GM21529 (cell line): ENCODE measurements around the gene LCN9.
"Not testable (repeated sequence)": the region's sequence is repeated elsewhere in the genome, so short reads cannot be mapped to it uniquely, and the experiment has no call there.

Experiments
- ATAC-seq: cut with Tn5 transposase; IDR thresholded peaks from one replicate; pipeline ENCODE4 v1.9.1; 2021; ENCODE audit not compliant: unreplicated experiment

The LCN9 gene

DNA sequence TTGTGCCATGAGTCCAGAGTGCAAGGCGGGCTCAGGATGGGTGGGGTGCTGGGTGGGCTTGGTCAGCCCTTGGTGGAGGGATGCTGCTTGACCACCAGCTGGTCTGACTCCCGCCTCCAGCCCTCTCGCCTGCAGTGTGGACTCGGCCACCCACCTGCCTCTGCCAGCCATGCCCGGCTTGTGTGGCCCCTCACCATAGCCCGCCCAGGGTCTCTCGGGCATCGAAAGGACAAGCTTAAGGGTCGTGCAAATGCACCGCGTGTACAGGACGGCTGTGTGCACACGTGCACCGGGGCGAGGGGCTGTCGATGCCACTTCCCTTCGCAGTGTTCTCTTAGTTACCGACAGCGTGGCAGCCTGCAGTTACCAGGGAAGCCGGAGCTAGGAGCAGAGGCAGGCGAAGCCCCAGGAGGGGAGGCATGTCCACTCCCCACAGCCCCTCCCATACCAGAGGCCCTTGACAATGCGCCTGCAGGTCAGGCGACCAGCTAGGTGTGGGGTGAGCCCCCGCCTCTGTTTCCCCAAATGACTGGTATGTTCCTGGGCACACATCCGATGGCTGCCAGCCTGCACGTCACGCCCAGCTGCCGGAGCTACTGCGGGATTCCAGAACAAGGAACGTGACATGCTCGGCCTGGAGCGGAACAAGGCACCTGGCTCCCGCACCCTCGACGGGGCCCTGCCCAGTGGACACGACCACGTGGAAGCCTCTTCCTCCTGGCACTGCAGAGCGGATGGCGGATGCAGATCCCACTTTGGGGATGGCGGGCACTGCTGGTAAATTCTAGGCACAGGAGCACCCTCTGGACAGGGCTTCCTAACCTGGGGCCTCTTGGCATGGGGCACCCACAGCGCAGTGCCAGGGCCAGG lies 7.8 kb downstream of the LCN9 start:
- no peak for ATAC-seq

DNA sequence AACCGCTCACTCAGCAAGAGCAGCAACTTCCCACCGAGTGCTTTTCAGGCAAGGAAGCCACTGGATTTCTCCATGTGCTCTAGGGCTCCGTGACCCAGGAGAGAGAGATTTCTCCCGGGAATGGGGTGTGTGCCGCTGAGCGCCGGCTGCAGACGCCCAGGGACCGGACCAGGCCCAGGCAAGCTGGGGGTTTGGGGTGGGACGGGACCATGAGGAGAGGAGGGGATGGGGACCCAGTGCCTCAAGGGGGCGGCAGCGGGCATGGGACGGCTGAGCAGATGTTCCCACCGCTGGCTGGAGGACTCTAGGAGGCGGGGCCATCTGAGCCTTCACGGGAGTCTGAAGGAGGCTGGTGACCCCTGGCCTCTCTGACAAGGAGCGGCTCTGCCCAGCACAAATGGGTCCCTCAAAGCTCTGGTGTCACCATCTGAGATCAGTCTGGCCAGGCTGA lies 8.5 kb downstream of the LCN9 start:
- ATAC-seq: no peak

DNA sequence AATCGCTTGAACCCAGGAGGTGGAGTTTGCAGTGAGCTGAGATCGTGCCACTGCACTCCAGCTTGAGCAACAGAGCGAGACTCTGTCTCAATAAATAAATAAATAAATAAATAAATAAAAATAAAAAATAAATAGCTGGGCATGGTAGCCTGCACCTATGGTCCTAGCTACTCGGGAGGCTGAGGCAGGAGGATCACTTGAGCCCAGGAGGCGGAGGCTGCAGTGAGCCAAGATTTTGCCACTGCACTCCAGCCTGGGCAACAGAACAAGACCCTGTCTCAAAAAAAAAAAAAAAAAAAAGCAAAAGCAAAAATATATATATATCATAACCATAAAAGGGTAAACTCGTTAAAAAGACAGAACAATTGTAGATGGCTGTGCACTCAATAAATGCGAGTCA lies 9.7 kb downstream of the LCN9 start:
- ATAC-seq: not testable (repeated sequence)

DNA sequence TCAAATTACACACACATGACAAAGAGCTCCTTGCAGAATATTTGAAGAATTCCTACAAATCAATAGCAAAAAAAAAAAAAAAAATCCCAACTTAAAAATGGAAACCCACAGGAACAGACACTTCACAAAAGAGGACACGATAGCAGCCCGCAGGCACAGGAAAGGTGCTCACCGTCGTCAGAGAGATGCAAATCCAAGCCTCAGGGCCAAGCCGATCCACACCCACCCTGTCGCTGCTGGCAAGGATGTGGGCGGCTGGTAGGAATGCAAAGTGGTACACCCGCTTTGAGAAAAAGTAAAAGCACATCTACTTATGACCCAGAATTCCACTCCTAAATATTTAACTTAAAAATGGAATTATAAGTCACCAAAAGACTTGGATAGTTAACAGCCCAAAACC lies 10.8 kb downstream of the LCN9 start:
- ATAC-seq: no peak

DNA sequence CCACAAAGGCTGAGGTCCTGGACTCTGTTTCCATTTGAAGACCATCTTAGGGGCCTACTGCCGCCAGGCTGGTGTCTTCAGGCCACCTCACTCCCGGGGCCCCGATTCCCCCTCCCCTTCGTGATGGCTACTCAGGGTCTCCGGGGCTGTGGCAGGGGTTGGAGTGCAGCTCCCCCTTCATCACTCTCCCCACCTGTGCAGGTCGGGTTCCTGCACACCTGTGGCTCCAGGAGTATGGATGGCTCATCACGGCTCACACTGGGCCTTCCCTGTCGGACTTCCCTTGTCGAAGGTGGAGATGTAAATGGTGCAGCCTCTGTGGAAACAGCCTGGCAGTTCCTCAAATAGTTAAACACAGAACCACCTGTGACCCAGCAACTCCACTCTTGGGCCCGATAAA lies 11.9 kb downstream of the LCN9 start:
- ATAC-seq: no peak

DNA sequence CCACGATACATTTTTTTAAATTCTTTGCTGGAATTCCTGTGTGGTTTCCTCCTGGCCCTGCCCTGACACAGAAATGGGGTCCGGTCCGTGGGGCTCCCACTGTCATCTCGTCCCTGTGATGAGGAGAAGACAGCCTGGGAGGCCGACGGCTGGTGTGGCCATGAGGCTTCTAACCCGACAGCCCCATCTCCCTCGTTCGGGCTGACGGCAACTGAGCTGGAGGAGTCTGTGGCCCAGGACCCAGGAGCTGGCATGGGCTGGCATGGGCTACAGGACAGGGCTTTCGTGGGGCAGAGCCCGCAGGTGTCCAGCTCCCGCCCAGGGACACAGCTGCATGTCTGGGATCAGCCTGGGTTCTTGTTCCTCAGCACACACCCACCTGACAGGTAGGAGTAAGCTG lies 13.8 kb downstream of the LCN9 start:
- ATAC-seq: no peak

DNA sequence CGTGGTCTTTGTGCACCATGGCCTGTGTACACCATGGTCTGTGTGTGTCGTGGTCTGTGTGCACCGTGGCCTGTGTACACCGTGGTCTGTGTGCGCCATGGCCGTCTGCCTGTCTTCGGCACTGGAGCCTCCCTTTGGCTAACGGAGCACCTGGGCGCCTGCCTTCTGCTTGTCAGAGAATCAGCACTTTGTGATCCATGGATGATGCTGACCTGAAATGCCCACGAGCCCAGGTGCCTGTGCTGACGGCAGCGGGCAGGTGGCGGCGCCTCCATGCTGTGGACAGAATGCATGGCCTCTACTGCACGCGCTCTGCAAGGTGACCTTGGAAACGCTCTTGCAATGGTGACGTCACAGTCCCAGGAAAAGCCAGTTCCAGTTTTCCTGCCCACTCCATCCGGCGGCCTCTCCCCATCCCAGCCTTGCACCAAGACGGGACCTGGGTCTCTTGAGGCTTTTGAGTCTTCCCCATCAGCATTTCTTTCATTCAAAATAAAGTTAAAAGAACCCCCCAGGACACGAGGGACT lies 14.6 kb downstream of the LCN9 start:
- ATAC-seq: no peak

DNA sequence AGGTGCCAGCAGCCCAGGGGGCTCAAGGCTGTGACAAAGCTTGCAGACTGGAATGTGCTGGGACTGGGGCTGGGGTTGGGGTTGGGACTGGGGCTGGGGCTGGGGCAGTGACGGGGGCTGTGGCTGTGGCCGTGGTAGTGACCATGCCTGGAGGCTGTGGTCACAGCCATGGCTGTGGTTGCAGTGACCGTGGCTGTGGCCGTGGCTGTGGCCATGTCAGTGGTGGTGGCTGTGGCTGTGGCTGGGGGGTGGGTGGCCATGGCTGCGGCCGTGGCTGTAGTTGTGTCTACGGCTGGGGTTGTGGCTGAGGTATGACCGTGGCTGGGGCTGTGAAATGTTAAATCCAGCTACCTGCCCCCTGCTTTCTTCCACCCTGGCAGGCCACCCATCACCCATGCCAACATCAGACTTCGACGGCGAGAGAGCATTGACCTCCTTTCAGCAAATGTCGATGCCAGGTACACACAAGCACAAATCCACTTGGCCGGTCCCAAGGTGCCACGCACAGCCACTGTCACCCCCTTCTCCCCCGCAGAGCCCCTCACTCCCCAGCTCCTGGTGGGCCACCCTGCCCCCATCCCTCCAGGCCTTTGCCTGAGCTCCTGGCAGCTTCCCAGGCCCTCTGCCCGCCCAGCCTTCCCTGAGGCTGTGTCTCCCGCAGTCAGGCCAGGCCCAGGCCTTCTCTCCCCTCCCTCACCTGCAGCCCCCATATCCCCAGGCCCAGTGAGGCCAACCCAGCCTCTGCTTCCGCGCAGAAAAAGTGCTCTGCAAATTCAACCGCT lies 15.3 kb downstream of the LCN9 start:
- ATAC-seq: no peak

DNA sequence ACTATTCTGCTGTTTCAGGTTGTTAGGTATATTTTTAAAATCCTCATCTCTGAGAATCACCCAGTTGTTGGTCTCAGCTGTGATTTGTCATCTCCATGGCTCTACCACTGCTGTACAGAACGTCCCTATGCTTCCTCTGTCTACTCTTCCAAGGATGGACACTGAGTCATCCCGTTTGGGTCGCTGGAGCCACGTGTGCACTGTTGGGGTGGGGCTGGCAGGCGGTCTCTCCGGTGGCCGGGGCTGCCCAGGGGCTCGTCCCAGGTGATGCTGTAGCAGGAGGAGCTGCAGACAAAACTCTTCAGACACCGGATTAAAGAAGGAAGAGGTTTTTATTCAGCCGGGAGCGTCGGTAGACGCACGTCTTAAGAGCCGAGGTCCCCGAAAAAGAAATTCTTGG lies 16.9 kb downstream of the LCN9 start:
- ATAC-seq: no peak

DNA sequence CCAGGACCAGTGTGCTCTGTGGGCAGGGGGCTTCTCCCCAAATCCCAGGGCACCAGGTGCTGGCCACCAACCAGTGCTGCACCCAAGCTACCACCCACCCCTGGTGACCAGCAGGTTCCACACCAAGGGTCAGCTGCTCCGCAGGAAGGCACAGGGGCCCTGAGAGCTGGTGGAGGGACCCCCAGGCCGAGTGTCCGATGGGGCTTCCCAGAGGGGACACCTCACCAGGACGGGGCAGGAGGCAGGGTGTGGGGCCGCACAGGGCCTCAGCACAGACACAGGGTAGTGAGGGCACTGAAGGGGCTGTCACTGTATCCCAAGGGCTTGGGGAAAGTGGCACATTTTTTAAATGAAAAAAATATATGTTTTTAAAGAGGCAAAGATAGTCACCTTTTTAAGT lies 18.1 kb downstream of the LCN9 start:
- ATAC-seq: no peak

DNA sequence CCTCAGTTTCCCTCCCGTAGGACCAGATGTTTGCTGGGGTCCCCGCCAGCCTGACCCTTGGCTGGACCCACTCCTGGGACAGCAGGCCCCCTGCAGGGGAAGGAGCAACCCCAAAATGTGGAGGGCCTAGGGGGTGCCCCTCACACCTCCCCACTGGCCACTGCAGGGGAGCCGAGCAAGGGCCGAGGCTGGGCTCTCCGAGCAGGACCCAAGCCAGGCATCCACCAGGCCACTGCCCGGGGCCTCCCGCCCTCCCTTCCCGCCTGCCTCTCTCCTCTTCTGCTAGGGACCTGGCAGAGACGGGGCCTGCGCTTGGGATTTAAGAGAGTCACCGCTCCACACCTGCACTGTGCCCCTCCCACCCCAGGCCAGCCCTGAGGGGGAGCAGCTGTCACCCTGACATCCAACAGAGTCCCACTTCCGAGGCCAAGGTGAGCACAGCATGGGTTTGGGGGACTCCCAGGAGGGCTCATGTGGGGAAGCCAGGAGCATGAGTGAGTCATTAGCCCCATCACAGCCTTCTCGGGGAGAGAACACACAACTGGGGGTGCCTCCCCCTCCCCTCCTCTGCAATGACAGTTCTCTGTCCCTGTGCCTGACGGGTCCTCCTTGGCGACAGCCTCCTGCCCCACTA lies 20.4 kb downstream of the LCN9 start:
- no peak for ATAC-seq

DNA sequence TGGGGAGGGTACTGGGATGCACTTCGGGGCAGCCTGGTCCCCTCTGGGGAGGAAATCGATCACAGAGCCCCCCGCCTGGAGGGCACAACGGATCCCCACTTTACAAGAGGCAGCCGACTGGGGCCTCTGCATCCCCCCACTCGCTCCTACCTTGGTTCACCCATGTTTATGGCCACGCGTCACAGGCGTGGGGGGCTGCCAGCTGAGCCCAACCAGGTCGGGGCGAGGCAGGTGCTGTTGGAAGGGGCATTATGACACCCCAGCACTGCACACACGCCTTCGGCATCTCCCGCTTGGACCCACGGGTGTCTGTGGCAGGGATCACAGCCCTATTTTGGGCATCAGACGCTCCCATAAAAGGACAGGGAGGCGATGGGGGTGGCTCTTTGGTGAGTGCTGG lies 21.6 kb downstream of the LCN9 start:
- no peak for ATAC-seq

DNA sequence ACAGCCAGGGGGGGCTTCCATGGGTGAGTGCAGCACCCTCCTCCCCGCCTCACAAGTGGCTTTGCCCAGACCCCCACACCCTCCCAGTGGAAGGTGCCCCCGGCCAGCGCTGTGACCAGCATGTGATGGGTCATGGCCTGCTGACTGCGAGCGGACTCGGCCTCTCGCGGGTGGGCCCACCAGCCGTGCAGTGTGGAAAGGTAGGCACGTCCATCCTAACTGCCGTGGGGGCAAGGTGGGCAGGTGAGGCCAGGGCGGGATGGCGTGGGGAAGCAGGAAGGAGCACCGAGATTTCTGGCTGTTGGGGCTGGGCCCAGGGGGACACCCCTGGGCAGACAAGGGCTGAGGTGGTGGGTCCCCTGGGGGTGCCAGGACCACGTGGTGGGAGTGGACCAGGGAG lies 24.1 kb downstream of the LCN9 start:
- no peak for ATAC-seq

DNA sequence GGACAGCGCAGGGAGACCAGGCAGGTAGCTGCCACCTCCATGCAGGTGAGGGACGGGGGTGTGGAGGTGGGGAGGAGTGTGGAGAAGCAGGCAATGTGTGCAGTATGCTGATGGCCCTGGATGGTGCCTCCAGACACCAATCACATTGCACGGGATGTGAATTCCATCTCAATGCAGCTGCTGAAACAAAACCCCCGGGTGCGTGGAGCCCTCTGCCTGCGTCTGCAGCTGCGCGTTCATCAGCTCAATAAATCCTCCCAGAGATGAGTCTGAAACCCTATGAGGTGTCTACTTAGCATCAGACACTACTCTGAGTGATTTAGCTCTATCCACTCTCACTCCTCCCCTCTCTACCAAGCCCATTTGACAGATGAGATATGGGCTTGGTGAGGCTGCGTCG lies 25.9 kb downstream of the LCN9 start:
- ATAC-seq: no peak

DNA sequence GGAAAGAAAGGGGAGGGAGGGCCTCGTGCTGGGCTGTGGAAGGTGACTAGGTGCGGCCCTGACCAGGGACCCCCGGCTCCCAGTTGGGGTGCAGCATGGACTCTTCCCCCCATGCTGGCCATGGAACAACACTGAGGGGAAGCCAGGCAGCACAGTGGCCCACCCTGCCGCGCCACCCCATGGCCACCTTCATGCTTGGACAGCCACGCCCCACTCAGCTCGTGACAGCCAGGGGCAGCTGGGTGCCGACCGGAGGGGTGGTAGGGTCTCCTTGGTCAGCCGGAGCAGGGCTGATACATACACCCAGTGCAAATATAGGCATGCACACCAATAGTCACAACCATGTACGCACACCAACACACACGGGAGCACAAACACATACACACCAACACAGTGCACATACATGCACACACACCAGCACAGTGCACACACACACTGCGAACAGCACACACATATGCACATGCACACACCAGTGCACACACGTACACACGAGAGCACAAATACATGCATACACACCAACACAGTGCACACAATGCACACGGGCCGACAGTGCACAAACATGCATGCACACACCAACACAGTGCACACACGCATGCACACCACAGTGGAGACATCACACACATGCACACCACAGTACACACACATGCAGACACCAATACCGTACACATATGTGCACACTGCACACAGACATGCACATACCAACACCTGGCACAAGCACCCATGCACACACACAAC lies 27.9 kb downstream of the LCN9 start:
- no peak for ATAC-seq

DNA sequence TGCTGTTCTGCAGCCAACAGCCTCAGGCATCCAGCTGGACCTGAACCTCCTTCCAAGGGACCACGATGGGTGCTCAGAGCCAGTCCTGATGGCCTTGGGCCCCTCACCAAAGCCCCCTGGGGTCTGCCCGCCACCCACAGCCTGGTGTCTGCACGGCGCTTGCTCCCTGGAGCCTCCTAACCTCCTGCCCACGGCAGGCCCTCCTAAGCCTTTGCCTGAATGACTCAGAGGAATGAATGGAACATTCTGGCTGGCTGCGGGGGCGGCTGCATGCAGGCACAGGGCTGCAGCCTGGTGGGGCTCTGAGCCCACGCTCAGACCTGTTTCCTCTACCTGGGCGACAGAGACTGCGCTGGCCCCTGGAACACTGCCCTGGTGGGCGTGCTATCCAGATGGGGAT lies 29.3 kb downstream of the LCN9 start:
- no peak for ATAC-seq

DNA sequence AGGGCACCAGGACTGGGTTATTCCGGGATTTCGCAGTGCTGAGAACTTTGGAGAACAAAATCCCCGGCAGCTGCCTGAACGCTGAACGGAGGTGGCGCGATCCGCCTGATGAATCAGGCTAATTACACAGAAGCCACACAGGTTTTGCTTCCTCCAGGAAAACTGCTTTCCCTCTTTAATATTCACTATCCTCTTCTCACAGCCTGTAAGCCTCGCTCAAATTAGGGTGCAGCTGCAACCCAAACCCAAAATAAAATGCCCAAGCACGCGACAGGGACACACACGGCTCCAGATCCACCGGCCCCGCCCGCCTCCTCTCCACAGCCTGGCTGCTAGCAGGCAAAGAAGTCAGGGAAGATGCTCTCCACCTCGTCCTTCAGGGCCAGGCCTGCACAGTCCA lies 30.2 kb downstream of the LCN9 start:
- ATAC-seq: no peak

DNA sequence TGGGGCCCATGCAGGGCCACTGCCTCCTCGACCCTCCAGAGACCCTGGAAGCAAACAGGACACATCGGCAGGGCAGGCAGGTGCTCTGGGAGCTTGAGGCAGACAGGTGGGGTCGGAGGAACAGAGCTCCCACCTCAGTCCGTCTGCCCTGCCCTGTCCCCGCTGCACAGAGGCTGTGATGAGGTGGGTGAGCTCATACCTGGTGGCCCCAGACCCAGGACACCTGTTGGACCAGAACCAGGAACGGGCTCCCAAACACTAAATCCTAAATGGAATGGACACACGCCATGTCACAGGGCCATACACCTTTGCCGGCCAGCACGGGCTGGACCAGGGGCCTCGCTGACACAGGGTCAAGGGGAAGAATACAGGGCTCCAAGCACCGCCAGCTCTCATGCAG lies 30.7 kb downstream of the LCN9 start:
- ATAC-seq: no peak

DNA sequence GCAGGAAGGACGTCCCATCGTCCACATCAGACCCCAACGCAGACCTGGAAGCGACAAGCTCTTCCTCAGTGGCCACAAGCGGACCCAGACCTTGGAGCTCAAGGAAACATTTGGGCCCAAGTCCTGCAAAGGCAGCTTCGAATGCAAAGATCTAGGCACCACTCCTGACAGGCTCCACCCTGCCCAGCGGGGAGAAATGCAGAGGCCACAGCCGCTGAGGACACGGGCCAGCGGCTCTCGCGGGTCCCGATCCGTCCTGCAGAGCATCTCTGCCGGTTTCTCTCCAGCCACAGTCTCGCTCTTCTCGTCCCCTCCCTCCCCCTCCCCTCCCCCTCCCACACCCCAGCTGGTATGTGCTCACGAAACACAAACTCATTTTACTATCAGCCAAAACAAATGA lies 31.3 kb downstream of the LCN9 start:
- ATAC-seq: no peak

DNA sequence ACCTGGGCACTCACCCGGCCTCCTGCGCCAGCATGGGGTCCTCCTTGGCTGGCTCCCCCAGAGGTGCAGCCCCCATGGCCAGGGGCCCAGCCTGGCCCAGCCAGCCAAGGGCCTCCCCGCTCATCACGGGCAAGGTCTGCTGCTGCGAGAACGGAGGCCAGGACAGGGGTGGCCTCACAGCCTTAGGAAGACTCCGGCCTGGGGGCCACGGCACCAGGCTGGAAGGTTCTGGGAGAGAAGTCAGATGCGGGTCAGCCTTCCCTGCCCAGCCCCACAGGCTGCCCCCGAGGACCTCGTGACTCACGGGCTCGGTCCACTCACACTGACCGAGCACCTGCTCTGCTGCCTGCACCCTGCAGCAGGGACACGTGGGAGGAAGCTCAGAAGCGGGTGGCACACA lies 31.9 kb downstream of the LCN9 start:
- no peak for ATAC-seq

DNA sequence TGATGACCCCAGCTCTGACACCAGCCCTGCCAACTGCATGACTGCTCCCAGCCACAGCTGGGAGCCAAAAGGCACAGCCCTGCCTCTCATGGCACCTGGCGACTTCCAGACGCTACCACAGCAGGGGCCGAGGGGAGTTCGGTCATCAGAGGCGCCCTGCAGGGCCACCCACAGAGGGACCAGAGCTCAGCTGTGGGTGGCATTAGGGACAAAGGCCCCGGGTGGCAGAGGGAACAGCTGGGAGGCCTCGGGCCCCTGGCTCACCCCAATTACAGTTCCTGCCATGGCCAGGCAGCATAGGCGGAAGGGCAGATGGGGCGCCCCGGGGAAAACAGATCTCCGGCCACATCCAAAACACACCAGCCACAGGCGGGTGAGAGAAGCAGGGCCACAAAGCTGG lies 32.5 kb downstream of the LCN9 start:
- ATAC-seq: no peak
